ENCODE results near the gene PRDM11. TPM values are rescaled to one million over a fixed set of nuclear protein-coding genes. Genes with fewer than 3 reads are reported as not detected.

Gene PRDM11
- total RNA-seq, 3 donors from 2014 or later: 7.6 to 25.2 (median 11.3) TPM

GRCh38 chr11:45165806-45166603, 19.6 kb downstream of the PRDM11 start:
- TF ChIP-seq CTCF (IDR thresholded peaks at IDR 0.05): no peak
- H3K36me3 ChIP-seq (ENCODE audit: low read depth): no peaks in the 10 kb centered on the region
- DNase-seq: no peak
- ATAC-seq: no peak
- no peaks in the 10 kb centered on the region for H3K4me1 ChIP-seq (ENCODE audit: low read depth)
- intact Hi-C loops (cut with DNase I, micrococcal nuclease): no loop called here
- no peaks in the 10 kb centered on the region for H3K9me3 ChIP-seq
- H3K4me3 ChIP-seq: no peak overlapping the region

- no peaks in the 10 kb centered on the region for H3K9me3 ChIP-seq
- intact Hi-C loops (cut with DNase I, micrococcal nuclease): no loop called here
- ATAC-seq (peak; percentile 68), DNase-seq (peak in 1 of 3 donors; percentile 20)
- peaks cover 2% of the 10 kb centered on the region for H3K4me1 ChIP-seq (ENCODE audit: low read depth)
- no peaks in the 10 kb centered on the region for H3K36me3 ChIP-seq (ENCODE audit: low read depth)
- TF ChIP-seq CTCF (IDR thresholded peaks at IDR 0.05): no peak
- no peak overlapping the region for H3K4me3 ChIP-seq
These were observed 20.1 kb downstream of the PRDM11 start for GRCh38 chr11:45166604-45166897.

GRCh38 chr11:45167283-45167682, 20.8 kb downstream of the PRDM11 start:
- Histone ChIP-seq H3K4me3 (no peak overlapping the region), H3K4me1 (ENCODE audit: low read depth) (peaks cover 2% of the 10 kb centered on the region), H3K9me3 (no peaks in the 10 kb centered on the region), H3K36me3 (ENCODE audit: low read depth) (no peaks in the 10 kb centered on the region)
- ATAC-seq (no peak), DNase-seq (no peak)
- no peak for TF ChIP-seq CTCF (IDR thresholded peaks at IDR 0.05)
- intact Hi-C loops (cut with DNase I, micrococcal nuclease): no loop called here

- Histone ChIP-seq H3K4me1 (ENCODE audit: low read depth) (peaks cover 2% of the 10 kb centered on the region), H3K4me3 (no peak overlapping the region), H3K36me3 (ENCODE audit: low read depth) (no peaks in the 10 kb centered on the region), H3K9me3 (no peaks in the 10 kb centered on the region)
- DNase-seq (no peak), ATAC-seq (no peak)
- TF ChIP-seq CTCF (IDR thresholded peaks at IDR 0.05): no peak
- intact Hi-C loops (cut with DNase I, micrococcal nuclease): no loop called here
These were observed 22.1 kb downstream of the PRDM11 start for GRCh38 chr11:45168366-45169130.

GRCh38 chr11:45169310-45170072, 23.1 kb downstream of the PRDM11 start:
- TF ChIP-seq CTCF (IDR thresholded peaks at IDR 0.05): no peak
- no peaks in the 10 kb centered on the region for H3K9me3 ChIP-seq
- H3K4me1 ChIP-seq (ENCODE audit: low read depth): peaks cover 2% of the 10 kb centered on the region
- intact Hi-C loops (cut with DNase I, micrococcal nuclease): no loop called here
- DNase-seq: no peak
- no peaks in the 10 kb centered on the region for H3K36me3 ChIP-seq (ENCODE audit: low read depth)
- H3K4me3 ChIP-seq: no peak overlapping the region
- ATAC-seq: no peak
